PC-9 (cell line): ENCODE data around the gene TGM6.

Source experiments
- CTCF ChIP-seq: fragments of 200-600 bp; sonication (generic); conservative IDR thresholded peaks from 2 replicates; pipeline ENCODE4 v1.6.1; 2017; ENCODE audit warnings: mixed run types, antibody characterized with exemption, mild to moderate bottlenecking, moderate library complexity
- EZH2 ChIP-seq: fragments of 200-600 bp; sonication (generic); IDR thresholded peaks from 2 replicates; pipeline ENCODE4 v1.8.0; 2017; ENCODE audit warnings: antibody characterized with exemption, low read depth

- no peak for TF ChIP-seq CTCF
- no peak for TF ChIP-seq EZH2
These were observed 22.8 kb downstream of the TGM6 start for GRCh38 chr20:2403291-2404052.
